Testis (tissue), 3 donors: ENCODE data around the gene ST8SIA5. TPM values are rescaled to one million over a fixed set of nuclear protein-coding genes. Genes with fewer than 3 reads are reported as not detected.
A peak's percentile ranks its signal among the peaks of the same experiment; 100 is the strongest.

ENCODE experiments used
- DNase-seq: peaks from one replicate; pipeline ENCODE4 v3.0.0-alpha.2; 2019
- H3K27ac ChIP-seq, 2 donors: fragments of 200-600 bp; sonication (generic); one replicate each; pipeline ENCODE4 v1.5.1; 2019
- H3K27me3 ChIP-seq: fragments of 200-600 bp; sonication (generic); one replicate; pipeline ENCODE4 v1.5.1; 2019
- H3K36me3 ChIP-seq: fragments of 200-600 bp; sonication (generic); one replicate; pipeline ENCODE4 v1.5.1; 2017; ENCODE audit warnings: low read depth; ENCODE audit errors: missing control alignments
- H3K4me1 ChIP-seq: fragments of 200-600 bp; sonication (generic); one replicate; pipeline ENCODE4 v1.5.1; 2019
- H3K4me3 ChIP-seq, 2 donors: fragments of 200-600 bp; sonication (generic); one replicate each; pipeline ENCODE4 v1.5.1; 2017 to 2019
- H3K9me3 ChIP-seq: fragments of 200-600 bp; sonication (generic); one replicate; pipeline ENCODE4 v1.5.1; 2017
- POLR2A ChIP-seq: fragments of 450-650 bp; IDR thresholded peaks from one replicate; pipeline ENCODE4 v1.6.1; 2017; ENCODE audit warnings: antibody characterized with exemption, mild to moderate bottlenecking, moderate library complexity
- WGBS, 2 donors: methylation state at CpG; one replicate each; pipeline ENCODE4 v1.1.5; 2018; 5-methylcytosine and 5-hydroxymethylcytosine counted together
- intact Hi-C: fragments of 100-400 bp; cut with DNase I; formaldehyde crosslinking; loops from one replicate; pipeline ENCODE4 v1.15.1; 2023; ENCODE audit warnings: low total_unique reads
- polyA plus RNA-seq: library from polyadenylated mRNA; stranded (reverse); fragments of 350-450 nt; fragmentation: Illumina TruSeq; extraction: RNeasy Lipid Tissue Mini Kit (QIAGEN cat#74804); gene quantifications from one replicate; pipeline ENCODE4 v1.2.3, GENCODE V29; 2014; ENCODE audit warnings: low read depth, low replicate concordance; ENCODE audit not compliant: insufficient read depth
- total RNA-seq, 2 donors: library from RNA; depleted of rRNA; stranded (reverse); fragments of >200 nt; gene quantifications; one replicate each; pipeline ENCODE4 v1.2.3, GENCODE V29; 2016
- TF ChIP-seq, protein P1 (sequence below), 3 experiments: fragments of 450-650 bp in 2 of 3; fragments of 200-600 bp in 1 of 3; sonication (generic) in 1 of 3; IDR thresholded peaks; one replicate each; pipeline ENCODE4 v1.5.1; 2016 to 2019; ENCODE audit warnings: antibody characterized with exemption in 3 of 3, mild to moderate bottlenecking in 2 of 3, moderate library complexity in 1 of 3

The ST8SIA5 gene
- total and polyA plus RNA-seq, 3 donors from 2014 or later: 1.3 to 2.1 (median 1.6) TPM

DNA sequence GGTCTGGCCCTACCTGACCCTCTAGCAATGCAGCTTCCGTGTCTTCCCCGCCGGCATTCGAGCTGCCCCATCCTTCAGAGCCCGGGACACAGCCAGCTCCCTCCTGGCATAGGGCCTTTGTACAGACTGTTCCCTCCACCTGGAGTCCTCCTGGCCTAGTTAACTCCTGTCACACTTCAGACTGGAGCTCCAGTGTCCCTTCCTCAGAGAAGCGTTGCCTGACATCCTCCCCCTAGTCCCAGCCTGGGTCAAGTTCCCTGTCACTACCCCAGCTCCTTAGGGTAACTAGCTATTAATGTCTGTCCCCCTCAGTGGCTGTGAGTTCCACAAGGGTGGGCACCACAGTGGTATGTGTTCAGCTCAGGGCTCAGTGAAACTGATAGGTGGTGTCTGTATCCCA lies 54.4 kb downstream of the ST8SIA5 start:
- 64 to 93% methylated on average over 6 of the region's 6 CpGs for WGBS, 2 donors
- TF ChIP-seq, protein P1, sequence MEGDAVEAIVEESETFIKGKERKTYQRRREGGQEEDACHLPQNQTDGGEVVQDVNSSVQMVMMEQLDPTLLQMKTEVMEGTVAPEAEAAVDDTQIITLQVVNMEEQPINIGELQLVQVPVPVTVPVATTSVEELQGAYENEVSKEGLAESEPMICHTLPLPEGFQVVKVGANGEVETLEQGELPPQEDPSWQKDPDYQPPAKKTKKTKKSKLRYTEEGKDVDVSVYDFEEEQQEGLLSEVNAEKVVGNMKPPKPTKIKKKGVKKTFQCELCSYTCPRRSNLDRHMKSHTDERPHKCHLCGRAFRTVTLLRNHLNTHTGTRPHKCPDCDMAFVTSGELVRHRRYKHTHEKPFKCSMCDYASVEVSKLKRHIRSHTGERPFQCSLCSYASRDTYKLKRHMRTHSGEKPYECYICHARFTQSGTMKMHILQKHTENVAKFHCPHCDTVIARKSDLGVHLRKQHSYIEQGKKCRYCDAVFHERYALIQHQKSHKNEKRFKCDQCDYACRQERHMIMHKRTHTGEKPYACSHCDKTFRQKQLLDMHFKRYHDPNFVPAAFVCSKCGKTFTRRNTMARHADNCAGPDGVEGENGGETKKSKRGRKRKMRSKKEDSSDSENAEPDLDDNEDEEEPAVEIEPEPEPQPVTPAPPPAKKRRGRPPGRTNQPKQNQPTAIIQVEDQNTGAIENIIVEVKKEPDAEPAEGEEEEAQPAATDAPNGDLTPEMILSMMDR (IDR thresholded peaks at IDR 0.05): no peak
- no peak for TF ChIP-seq POLR2A
- no peak overlapping the region for H3K4me3 ChIP-seq
- H3K4me1 ChIP-seq: peaks cover 8% of the 10 kb centered on the region
- H3K36me3 ChIP-seq: no peaks in the 10 kb centered on the region
- no peaks in the 10 kb centered on the region for H3K27me3 ChIP-seq
- no peaks in the 10 kb centered on the region for H3K9me3 ChIP-seq
- intact Hi-C loops: no loop called here
- no peak overlapping the region for H3K27ac ChIP-seq
- no peak for DNase-seq

DNA sequence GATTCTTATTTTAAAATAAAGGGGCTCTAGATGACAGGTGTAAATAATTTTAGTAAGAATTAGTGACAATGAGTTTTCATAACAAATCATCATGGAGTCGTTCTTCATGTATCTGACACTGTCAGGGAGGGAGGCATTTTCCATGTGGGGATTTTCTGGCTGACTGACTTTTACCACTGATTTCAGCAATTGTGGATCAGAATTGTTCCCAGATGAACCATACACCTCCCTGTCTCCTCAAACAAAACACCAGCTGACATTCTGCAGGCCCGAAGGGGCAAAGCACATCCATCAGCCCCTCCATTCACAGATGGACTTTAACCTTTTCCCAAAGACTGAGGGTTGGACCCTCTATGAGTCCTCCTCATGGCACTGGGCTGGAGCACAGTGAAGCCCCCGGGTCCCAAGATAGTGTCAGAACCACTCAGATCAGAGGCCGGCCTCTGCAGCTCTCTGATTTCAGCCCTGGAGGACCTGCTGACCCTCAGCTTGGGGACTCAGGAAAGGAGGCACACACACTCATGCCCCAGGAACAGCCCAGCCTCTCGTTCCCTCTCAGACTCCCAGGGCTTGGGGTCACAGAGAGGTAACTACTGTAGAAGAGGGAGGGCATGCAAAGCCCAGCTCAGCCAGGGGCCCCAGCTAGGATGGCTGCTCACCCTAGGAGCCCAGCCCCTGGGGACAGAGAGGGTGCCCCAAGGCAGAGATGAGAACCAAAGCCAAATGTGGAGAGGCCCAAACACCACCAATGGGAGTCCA lies 56.6 kb downstream of the ST8SIA5 start:
- no peak overlapping the region for H3K27ac ChIP-seq
- no peaks in the 10 kb centered on the region for H3K27me3 ChIP-seq
- WGBS, 2 donors: 75 to 86% methylated on average over 3 to 5 of the region's 5 CpGs
- intact Hi-C loops: no loop called here
- H3K9me3 ChIP-seq: no peaks in the 10 kb centered on the region
- DNase-seq: no peak
- no peak overlapping the region for H3K4me3 ChIP-seq
- TF ChIP-seq POLR2A: no peak
- TF ChIP-seq, protein P1 (IDR thresholded peaks at IDR 0.05): no peak
- H3K4me1 ChIP-seq: no peaks in the 10 kb centered on the region
- H3K36me3 ChIP-seq: no peaks in the 10 kb centered on the region

DNA sequence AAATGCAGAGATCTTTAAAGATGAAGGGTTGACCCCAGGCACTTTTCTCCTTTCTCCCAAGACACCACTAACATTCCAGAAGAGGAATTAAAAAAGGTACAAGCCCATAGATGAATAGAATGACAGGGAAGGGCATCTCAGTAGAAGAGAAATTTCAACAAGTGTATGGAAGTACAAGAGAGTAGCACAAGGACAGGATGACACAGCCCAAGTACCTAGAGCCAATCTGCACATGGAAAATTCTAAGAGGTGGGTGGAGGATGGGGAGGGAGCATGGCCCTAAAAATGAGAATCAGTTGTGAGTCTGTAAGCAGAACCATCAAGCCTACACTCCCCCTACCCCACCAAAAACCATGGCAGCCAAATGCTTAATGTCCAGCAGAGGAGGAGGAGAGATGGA lies 60.2 kb downstream of the ST8SIA5 start:
- TF ChIP-seq, protein P1 (IDR thresholded peaks at IDR 0.05): no peak
- TF ChIP-seq POLR2A: no peak
- no peak for DNase-seq
- Histone ChIP-seq H3K4me3 (no peak overlapping the region), H3K27ac (no peak overlapping the region), H3K4me1 (no peaks in the 10 kb centered on the region), H3K27me3 (no peaks in the 10 kb centered on the region), H3K36me3 (no peaks in the 10 kb centered on the region), H3K9me3 (no peaks in the 10 kb centered on the region)
- intact Hi-C loops: no loop called here

DNA sequence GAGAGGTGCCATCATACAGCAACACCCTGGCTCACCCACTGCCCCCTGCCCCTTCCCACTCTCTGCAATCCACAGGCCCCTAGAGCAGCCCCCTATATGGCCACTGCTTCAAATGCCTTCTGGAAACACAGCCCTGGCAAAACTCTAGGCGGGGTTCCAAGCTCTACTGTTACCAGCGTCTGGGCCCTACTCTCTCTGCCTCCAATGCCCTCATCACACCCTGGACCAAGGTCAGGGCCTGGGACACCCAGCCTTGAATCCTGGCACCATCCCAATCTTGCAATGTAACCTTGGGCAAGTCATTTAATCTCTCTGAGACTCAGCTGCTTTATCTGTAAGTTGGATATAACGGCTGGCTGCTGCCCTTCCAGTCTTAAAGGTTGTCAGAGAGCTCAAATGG lies 60.6 kb downstream of the ST8SIA5 start:
- TF ChIP-seq, protein P1 (IDR thresholded peaks at IDR 0.05): no peak
- TF ChIP-seq POLR2A: no peak
- H3K4me1 ChIP-seq: no peaks in the 10 kb centered on the region
- peak; percentile 46 for DNase-seq
- 40 to 70% methylated on average over 3 of the region's 3 CpGs for WGBS, 2 donors
- no peaks in the 10 kb centered on the region for H3K9me3 ChIP-seq
- H3K27ac ChIP-seq: no peak overlapping the region
- H3K27me3 ChIP-seq: no peaks in the 10 kb centered on the region
- no peak overlapping the region for H3K4me3 ChIP-seq
- intact Hi-C loops: no loop called here
- no peaks in the 10 kb centered on the region for H3K36me3 ChIP-seq

DNA sequence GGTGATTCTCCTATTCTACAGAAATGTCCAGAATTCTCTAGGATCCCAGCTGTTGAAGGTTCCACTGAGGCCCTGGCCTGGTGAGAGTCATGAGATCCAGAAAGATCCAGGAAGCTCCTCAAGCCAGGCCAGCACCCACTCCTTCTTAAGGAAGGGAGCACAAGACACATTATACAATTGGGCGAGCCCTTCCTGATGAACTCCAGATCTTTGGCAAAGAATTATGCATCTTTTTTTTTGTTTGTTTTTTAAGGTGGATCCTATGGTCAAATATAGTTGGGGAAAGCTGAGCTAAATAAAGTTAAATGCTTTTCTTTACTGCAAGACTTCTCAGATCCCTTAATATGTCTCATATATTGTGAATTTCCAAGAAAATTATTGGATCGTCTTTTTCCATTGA lies 62.9 kb downstream of the ST8SIA5 start:
- DNase-seq: no peak
- no peaks in the 10 kb centered on the region for H3K36me3 ChIP-seq
- no peak overlapping the region for H3K27ac ChIP-seq
- TF ChIP-seq POLR2A: no peak
- TF ChIP-seq, protein P1 (IDR thresholded peaks at IDR 0.05): no peak
- H3K9me3 ChIP-seq: no peaks in the 10 kb centered on the region
- WGBS, 2 donors: 83 to 88% methylated on average over 2 of the region's 2 CpGs
- H3K4me1 ChIP-seq: no peaks in the 10 kb centered on the region
- intact Hi-C loops: no loop called here
- H3K27me3 ChIP-seq: no peaks in the 10 kb centered on the region
- no peak overlapping the region for H3K4me3 ChIP-seq
